SK-N-SH treated with all-trans-retinoic acid at 6 μM for 48 hours (cell line): ENCODE measurements around the gene ADAP2.

Experiments used
- BACH2 ChIP-seq: fragments of 250-450 bp; sonication (Bioruptor Pico); IDR thresholded peaks from 2 replicates; pipeline ENCODE4 v1.9.0; 2021; ENCODE audit warnings: mild to moderate bottlenecking, borderline replicate concordance
- CSDC2 ChIP-seq: fragments of 250-450 bp; sonication (Bioruptor Pico); IDR thresholded peaks from 2 replicates; pipeline ENCODE4 v1.5.0; 2020; ENCODE audit warnings: mild to moderate bottlenecking, moderate library complexity
- GLIS3 ChIP-seq: fragments of 250-450 bp; sonication (Bioruptor Pico); IDR thresholded peaks from 2 replicates; pipeline ENCODE4 v1.5.0; 2020; ENCODE audit warnings: mild to moderate bottlenecking, moderate library complexity
- ISL1 ChIP-seq: fragments of 250-450 bp; sonication (Bioruptor Pico); IDR thresholded peaks from 2 replicates; pipeline ENCODE4 v2.1.2; 2022; ENCODE audit warnings: mild to moderate bottlenecking, moderate library complexity
- PATZ1 ChIP-seq: fragments of 250-450 bp; sonication (Bioruptor Pico); IDR thresholded peaks from 2 replicates; pipeline ENCODE4 v1.8.0; 2020; ENCODE audit warnings: mild to moderate bottlenecking, moderate library complexity, borderline replicate concordance
- PPARA ChIP-seq: fragments of 250-450 bp; sonication (Bioruptor Pico); IDR thresholded peaks from 2 replicates; pipeline ENCODE4 v1.5.0; 2020; ENCODE audit warnings: mild to moderate bottlenecking, borderline replicate concordance
- RARB ChIP-seq: fragments of 250-450 bp; sonication (Bioruptor Pico); IDR thresholded peaks from 2 replicates; pipeline ENCODE4 v1.8.0; 2021; ENCODE audit warnings: mild to moderate bottlenecking, moderate library complexity
- TCF4 ChIP-seq: fragments of 250-450 bp; sonication (Bioruptor Pico); IDR thresholded peaks from 2 replicates; pipeline ENCODE4 v1.8.0; 2021; ENCODE audit warnings: mild to moderate bottlenecking, moderate library complexity, borderline replicate concordance
- ZC3H10 ChIP-seq: fragments of 250-450 bp; sonication (Bioruptor Pico); IDR thresholded peaks from 2 replicates; pipeline ENCODE4 v1.5.1; 2021; ENCODE audit warnings: mild to moderate bottlenecking, moderate library complexity
- ZFP30 ChIP-seq: fragments of 450-650 bp; formaldehyde crosslinking; IDR thresholded peaks from 2 replicates; pipeline ENCODE4 v1.5.0; 2022; ENCODE audit warnings: mild to moderate bottlenecking, moderate library complexity
- ZNF565 ChIP-seq: fragments of 450-650 bp; formaldehyde crosslinking; conservative IDR thresholded peaks from 2 replicates; pipeline ENCODE4 v1.5.0; 2020; ENCODE audit warnings: low read depth, mild to moderate bottlenecking, moderate library complexity
- ZNF70 ChIP-seq: fragments of 450-650 bp; formaldehyde crosslinking; IDR thresholded peaks from 2 replicates; pipeline ENCODE4 v1.5.0; 2020; ENCODE audit warnings: mild to moderate bottlenecking, moderate library complexity
- ZNF8 ChIP-seq: fragments of 450-650 bp; formaldehyde crosslinking; IDR thresholded peaks from 2 replicates; pipeline ENCODE4 v1.5.0; 2020; ENCODE audit warnings: mild to moderate bottlenecking, moderate library complexity
- TF ChIP-seq, protein P1 (sequence below): fragments of 250-450 bp; sonication (Bioruptor Pico); IDR thresholded peaks from 2 replicates; pipeline ENCODE4 v1.5.1; 2021; ENCODE audit warnings: mild to moderate bottlenecking, moderate library complexity

GRCh38 chr17:30926516-30926915, 4.8 kb downstream of the ADAP2 start:
- TF ChIP-seq BACH2 (no peak), ZNF70 (CRISPR knock-in tag) (no peak), ZC3H10 (CRISPR knock-in tag) (no peak), RARB (CRISPR knock-in tag) (no peak), PATZ1 (CRISPR knock-in tag) (no peak), ZFP30 (no peak), GLIS3 (CRISPR knock-in tag) (no peak), TCF4 (no peak), ZNF565 (CRISPR knock-in tag) (no peak), PPARA (CRISPR knock-in tag) (no peak), ZNF8 (CRISPR knock-in tag) (no peak), CSDC2 (CRISPR knock-in tag) (no peak), ISL1 (no peak)
- TF ChIP-seq, protein P1, sequence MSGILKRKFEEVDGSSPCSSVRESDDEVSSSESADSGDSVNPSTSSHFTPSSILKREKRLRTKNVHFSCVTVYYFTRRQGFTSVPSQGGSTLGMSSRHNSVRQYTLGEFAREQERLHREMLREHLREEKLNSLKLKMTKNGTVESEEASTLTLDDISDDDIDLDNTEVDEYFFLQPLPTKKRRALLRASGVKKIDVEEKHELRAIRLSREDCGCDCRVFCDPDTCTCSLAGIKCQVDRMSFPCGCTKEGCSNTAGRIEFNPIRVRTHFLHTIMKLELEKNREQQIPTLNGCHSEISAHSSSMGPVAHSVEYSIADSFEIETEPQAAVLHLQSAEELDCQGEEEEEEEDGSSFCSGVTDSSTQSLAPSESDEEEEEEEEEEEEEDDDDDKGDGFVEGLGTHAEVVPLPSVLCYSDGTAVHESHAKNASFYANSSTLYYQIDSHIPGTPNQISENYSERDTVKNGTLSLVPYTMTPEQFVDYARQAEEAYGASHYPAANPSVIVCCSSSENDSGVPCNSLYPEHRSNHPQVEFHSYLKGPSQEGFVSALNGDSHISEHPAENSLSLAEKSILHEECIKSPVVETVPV (CRISPR knock-in tag): no peak
